Immature natural killer cell (primary cell): Measurements from ENCODE around the gene COPS4. TPM values are rescaled to one million over a fixed set of nuclear protein-coding genes. Genes with fewer than 3 reads are reported as not detected.
A peak's percentile ranks its signal among the peaks of the same experiment; 100 is the strongest.
"Not testable (repeated sequence)": the region's sequence is repeated elsewhere in the genome, so short reads cannot be mapped to it uniquely, and the experiment has no call there.

Experiments
- DNase-seq, 3 donors: peaks; one replicate each; pipeline ENCODE4 v3.0.0; 2022; ENCODE audit warnings: mixed read lengths in 1 of 3
- H3K27ac Mint-ChIP-seq, 6 donors: one replicate each; pipeline ENCODE4 v1.8.0; 2020; ENCODE audit warnings: mixed read lengths in 6 of 6, mild to moderate bottlenecking in 5 of 6, inconsistent platforms in 4 of 6, moderate library complexity in 3 of 6
- H3K27me3 Mint-ChIP-seq, 3 donors: one replicate each; pipeline ENCODE4 v1.8.0; 2020 to 2021; ENCODE audit warnings: low read depth in 3 of 3, mild to moderate bottlenecking in 3 of 3, mixed read lengths in 3 of 3, moderate library complexity in 3 of 3, inconsistent platforms in 1 of 3
- H3K36me3 Mint-ChIP-seq, 3 donors: one replicate each; pipeline ENCODE4 v1.8.0; 2020; ENCODE audit warnings: mixed read lengths in 3 of 3, inconsistent platforms in 2 of 3, mild to moderate bottlenecking in 2 of 3
- H3K4me1 Mint-ChIP-seq, 2 donors: one replicate each; pipeline ENCODE4 v1.8.0; 2020; ENCODE audit warnings: inconsistent platforms in 2 of 2, mild to moderate bottlenecking in 2 of 2, mixed read lengths in 2 of 2, moderate library complexity in 1 of 2
- H3K4me3 Mint-ChIP-seq, 5 donors: one replicate each; pipeline ENCODE4 v1.8.0; 2020; ENCODE audit warnings: mild to moderate bottlenecking in 5 of 5, mixed read lengths in 5 of 5, inconsistent platforms in 3 of 5, moderate library complexity in 3 of 5
- H3K9me3 Mint-ChIP-seq, 6 donors: one replicate each; pipeline ENCODE4 v1.8.0; 2020; ENCODE audit warnings: mild to moderate bottlenecking in 6 of 6, mixed read lengths in 6 of 6, inconsistent platforms in 4 of 6, moderate library complexity in 3 of 6
- polyA plus RNA-seq, 3 donors: library from polyadenylated mRNA; unstranded; fragments of 300-500 nt; fragmentation: Illumina TruSeq; gene quantifications; one replicate each; pipeline ENCODE4 v1.2.3, GENCODE V29; 2021

Gene COPS4
- polyA plus RNA-seq, 3 donors from 2014 or later: 61.0 to 90.6 (median 71.1) TPM

DNA sequence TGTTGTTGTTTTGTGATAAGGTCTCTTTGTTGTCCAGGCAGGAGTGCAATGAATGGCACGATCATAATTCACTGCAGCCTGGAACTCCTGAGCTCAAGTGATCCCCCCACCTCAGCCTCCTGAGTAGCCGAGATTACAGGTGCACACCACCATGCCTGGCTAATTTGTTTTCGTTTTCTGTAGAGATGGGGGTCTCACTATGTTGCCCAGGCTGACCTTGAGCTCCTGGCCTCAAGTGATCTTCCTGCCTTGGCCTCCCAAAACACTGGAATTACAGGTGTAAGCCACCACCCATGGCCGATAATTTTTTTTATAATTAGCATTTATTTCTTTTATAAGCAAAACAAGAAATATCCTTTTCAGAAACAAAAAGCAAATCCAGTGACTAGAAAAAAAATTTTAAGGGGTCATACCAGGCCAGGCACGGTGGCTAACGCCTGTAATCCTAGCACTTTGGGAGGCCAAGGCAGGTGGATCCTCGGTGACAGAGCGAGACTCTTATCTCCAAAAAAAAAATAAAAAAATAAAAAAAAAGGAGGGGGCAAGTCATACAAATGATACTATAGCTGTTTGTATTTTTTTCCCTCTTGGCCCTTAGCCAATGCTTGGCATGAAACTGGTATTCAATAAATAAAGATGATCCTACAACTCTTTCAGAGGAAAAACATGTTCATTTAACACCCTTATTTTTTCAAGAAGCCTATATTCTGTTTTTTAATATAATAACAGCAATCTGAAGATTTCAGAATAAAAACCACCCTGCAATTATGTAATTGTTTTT, 76.2 kb downstream of the COPS4 start:
- H3K4me1 Mint-ChIP-seq: peaks cover 45 to 62% of the 10 kb centered on the region in 2 donors
- H3K4me3 Mint-ChIP-seq: peak overlapping the region; percentile 95 to 100 (median 98)
- DNase-seq: no peak
- H3K9me3 Mint-ChIP-seq: no peaks in the 10 kb centered on the region
- peaks cover 13 to 53% (median 47%) of the 10 kb centered on the region in 3 donors for H3K27me3 Mint-ChIP-seq
- peaks cover 40 to 60% (median 43%) of the 10 kb centered on the region in 3 donors for H3K36me3 Mint-ChIP-seq
- H3K27ac Mint-ChIP-seq: peak overlapping the region; percentile 88 to 98 (median 98)

DNA sequence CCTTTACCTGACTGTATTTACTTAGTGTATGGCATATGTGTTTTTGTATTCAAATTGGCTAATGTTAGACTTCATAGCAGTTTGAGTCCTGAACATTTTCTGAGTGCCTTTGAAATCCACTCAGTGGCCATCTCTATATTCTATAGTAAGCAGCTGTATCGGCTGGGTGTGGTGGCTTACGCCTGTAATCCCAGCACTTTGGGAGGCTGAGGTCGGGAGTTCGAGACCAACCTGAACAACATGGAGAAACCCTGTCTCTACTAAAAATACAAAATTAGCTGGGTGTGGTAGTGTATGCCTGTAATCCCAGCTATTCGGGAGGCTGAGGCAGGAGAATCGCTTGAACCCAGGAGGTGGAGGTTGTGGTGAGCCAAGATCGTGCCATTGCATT, 76.8 kb downstream of the COPS4 start:
- Mint-ChIP-seq H3K27ac (peak overlapping the region; percentile 88 to 98 (median 96)), H3K36me3 (peaks cover 37 to 54% (median 40%) of the 10 kb centered on the region in 3 donors), H3K27me3 (peaks cover 13 to 52% (median 42%) of the 10 kb centered on the region in 3 donors), H3K4me1 (peaks cover 41 to 59% of the 10 kb centered on the region in 2 donors), H3K4me3 (peak overlapping the region; percentile 95 to 100 (median 98))
- not testable (repeated sequence) for H3K9me3 Mint-ChIP-seq, DNase-seq

DNA sequence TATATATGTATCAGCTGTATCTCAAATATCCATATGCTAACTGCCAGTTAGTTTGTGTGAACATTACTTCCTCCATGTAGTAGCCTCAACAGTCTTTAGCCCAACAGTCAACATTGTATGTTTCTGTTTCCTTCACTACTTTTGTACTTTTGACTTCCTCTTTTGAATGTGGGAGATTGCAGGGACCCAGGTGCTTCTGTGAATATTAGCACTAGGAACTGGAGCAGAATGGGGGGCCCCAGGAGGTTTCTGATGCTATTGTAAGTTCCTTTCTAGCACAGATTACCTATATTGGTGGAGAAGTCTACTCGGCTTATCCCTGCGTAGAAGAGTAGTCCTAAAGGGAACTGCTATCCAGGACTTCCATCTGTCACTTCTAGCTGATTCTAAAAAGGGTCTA, 77.2 kb downstream of the COPS4 start:
- peaks cover 38 to 54% of the 10 kb centered on the region in 2 donors for H3K4me1 Mint-ChIP-seq
- H3K36me3 Mint-ChIP-seq: peaks cover 36 to 51% (median 40%) of the 10 kb centered on the region in 3 donors

DNA sequence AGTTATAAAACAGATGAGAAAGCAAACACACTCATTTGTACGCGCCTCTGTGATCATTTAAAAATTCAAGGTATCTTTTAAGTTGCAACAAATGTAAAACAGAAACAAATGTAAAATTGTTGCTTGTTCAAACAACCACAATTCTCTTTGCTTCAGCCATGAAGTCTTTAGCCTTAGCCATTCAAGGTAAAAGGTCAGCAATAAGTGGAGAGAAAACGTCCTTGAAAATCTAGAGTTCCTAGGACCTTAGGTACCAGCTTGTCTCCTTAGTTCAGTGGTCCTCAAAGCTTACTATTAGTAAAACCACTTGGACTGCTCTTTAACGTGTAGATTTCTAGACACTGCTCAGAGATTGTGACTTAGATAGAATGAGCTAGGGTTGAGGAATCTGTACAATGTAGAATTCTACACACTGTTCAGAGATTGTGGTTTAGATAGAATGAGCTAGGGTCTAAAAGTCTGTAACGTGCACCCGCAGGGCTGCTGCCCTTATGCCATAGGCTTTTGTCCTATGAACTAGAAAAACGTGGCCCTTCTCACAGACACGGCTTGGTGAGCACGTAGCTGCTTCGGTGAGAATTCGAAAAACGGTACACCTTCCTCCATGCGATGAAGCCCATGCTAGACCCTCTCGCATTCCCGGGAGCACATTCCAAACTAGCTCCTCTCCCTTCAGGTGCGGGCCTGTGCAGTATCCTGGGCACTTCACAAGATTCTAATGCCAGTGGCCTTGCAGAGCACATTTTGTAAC, 77.9 kb downstream of the COPS4 start:
- Mint-ChIP-seq H3K4me3 (peak overlapping the region; percentile 97 to 100 (median 100)), H3K27me3 (peaks cover 7 to 41% (median 31%) of the 10 kb centered on the region in 3 donors), H3K36me3 (peaks cover 36 to 51% (median 40%) of the 10 kb centered on the region in 3 donors), H3K27ac (peak overlapping the region; percentile 88 to 98 (median 97)), H3K4me1 (peaks cover 37 to 48% of the 10 kb centered on the region in 2 donors), H3K9me3 (no peaks in the 10 kb centered on the region)
- peak in 1 of 3 donors; percentile 39 for DNase-seq

More for the DNA sequence above, 77.2 kb downstream of the COPS4 start:
- DNase-seq: no peak
- peak overlapping the region; percentile 97 to 100 (median 100) for H3K4me3 Mint-ChIP-seq
- H3K27ac Mint-ChIP-seq: peak overlapping the region; percentile 88 to 98 (median 97)
- H3K27me3 Mint-ChIP-seq: peaks cover 9 to 47% (median 37%) of the 10 kb centered on the region in 3 donors
- H3K9me3 Mint-ChIP-seq: no peaks in the 10 kb centered on the region

DNA sequence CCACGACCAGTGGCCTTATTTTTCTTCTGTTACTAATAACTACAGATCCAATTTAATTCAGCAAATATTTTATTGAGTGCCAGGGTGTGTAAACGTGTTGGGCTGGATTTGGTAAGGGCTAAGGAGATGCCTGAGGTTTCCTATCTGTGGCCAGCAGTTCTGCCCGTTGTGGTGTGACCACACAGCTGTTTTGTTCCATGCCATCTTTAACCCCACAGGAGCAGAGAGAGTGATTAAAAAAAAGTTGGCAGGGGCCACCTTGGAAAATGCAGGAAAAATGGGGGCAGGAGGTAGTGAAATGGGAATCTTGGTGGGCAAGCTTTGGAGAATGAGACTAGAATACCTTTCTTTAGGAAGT, 78.4 kb downstream of the COPS4 start:
- Mint-ChIP-seq H3K4me3 (peak overlapping the region; percentile 97 to 100 (median 100)), H3K36me3 (peaks cover 32 to 46% (median 36%) of the 10 kb centered on the region in 3 donors), H3K27me3 (peaks cover 7 to 37% (median 27%) of the 10 kb centered on the region in 3 donors), H3K4me1 (peaks cover 32 to 42% of the 10 kb centered on the region in 2 donors), H3K27ac (peak overlapping the region; percentile 88 to 98 (median 97)), H3K9me3 (no peaks in the 10 kb centered on the region)
- DNase-seq: peak; percentile 49 to 58 (median 55)

DNA sequence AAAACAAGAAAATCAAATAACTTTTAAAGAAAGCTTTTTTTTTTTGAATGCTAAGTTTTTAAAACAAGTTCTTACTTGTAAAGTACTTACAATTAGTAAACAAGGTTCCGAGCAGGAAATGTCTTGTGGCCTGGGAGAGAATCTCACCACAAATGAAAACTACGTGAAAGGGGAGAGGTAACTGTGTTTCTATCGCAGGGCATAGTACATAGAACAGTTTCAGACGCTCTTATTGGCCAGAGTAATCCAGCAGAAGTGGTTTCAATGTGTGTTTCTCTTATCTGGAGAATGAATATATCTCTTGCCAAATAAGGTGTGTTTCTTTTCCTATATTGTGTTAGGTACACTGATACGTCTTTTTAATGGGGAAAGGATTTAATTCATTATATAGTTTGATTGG, 79.6 kb downstream of the COPS4 start, which contains the start of gene PLAC8:
Gene PLAC8, minus strand, starts transcription at position 154 of the 400 bp plus-strand sequence. CDS start 6,808 bp downstream, outside the sequence.
- Mint-ChIP-seq H3K4me1 (peaks cover 28 to 42% of the 10 kb centered on the region in 2 donors), H3K27ac (peak within 1 kb of the TSS; percentile 88 to 99 (median 97)), H3K36me3 (peaks cover 21 to 39% (median 25%) of the 10 kb centered on the region in 3 donors), H3K27me3 (peaks cover 7 to 25% (median 15%) of the 10 kb centered on the region in 3 donors), H3K9me3 (no peaks in the 10 kb centered on the region), H3K4me3 (peak within 1 kb of the TSS; percentile 97 to 100 (median 100))
- DNase-seq: peak; percentile 76 to 81 (median 80)

DNA sequence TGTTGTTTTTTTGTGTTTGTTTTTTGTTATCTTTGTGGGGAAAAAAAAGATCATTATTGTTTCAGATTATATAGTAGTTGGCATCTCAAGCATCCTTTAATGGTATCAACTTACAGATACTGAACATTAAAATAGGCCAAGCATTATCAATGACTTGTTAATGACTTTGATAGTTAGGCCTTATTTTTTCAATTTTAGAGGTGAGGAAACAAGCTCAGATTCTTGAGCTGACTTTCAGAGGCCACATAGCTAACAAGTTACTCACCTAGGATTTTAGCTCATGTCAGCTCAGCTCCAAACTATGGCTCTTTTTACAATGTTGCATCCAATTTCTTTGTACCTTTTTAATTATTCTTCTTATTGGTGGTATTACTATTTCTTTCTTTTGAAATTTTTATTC, 80.0 kb downstream of the COPS4 start:
- Mint-ChIP-seq H3K27me3 (peaks cover 7 to 22% (median 15%) of the 10 kb centered on the region in 3 donors), H3K9me3 (no peaks in the 10 kb centered on the region), H3K36me3 (peaks cover 21 to 37% (median 25%) of the 10 kb centered on the region in 3 donors), H3K4me1 (peaks cover 28 to 42% of the 10 kb centered on the region in 2 donors), H3K27ac (peak overlapping the region; percentile 88 to 99 (median 94)), H3K4me3 (peak overlapping the region; percentile 97 to 100 (median 100))
- DNase-seq: no peak

DNA sequence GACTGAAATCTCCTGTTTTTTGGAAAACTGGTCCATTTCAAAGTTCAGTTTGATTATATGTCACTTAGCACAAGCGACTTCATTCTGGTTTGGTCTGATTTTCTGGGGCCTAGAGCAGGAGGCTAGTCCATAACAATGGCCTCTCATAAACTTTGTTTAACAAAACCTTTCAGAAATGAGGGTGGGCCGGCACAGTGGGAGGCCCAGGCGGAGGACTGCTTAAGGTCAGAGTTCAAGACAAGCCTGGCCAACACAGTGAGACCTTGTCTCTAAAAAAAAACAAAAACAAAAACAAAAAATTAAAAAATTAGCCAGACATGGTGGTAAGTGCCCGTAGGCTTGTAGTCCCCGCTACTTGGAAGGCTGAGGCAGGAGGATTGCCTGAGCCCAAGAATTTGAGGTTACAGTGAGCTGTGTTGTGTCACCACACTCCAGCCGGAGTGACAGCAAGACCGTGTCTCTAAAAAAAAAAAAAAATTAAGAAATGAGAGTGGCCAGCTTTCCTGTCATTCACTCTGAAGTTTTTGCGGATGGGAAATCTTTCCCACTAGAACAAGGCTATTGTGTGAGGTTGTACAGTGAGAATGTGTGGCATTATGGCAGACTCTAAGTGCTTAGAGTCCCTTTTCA, 80.8 kb downstream of the COPS4 start:
- H3K4me1 Mint-ChIP-seq: peaks cover 22 to 38% of the 10 kb centered on the region in 2 donors
- no peak for DNase-seq
- H3K9me3 Mint-ChIP-seq: no peaks in the 10 kb centered on the region
- peak overlapping the region; percentile 97 to 100 (median 100) for H3K4me3 Mint-ChIP-seq
- peak overlapping the region; percentile 88 to 99 (median 94) for H3K27ac Mint-ChIP-seq
- peaks cover 14 to 30% (median 18%) of the 10 kb centered on the region in 3 donors for H3K36me3 Mint-ChIP-seq
- peaks cover 3 to 15% (median 7%) of the 10 kb centered on the region in 3 donors for H3K27me3 Mint-ChIP-seq

DNA sequence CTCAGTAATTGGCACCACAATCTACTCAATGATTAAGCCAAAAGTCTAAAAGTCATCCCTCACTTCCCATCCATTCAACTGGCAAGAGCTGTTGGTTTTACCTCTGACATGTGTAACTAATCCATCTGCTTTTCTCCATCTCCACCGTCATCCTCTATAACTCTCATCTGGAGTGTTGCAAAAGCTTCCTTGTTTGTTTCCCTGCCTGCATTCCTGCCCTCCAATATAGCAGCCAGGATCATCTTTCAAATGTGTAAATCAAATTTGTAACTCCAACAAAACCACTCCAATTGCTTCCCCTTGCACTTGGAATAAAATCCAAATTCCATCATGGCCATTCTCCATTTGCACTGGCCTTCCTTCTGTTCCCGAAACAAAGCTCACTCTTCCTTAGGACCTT, 83.9 kb downstream of the COPS4 start:
- Mint-ChIP-seq H3K27ac (peak overlapping the region in 1 of 6 donors; percentile 0), H3K4me3 (peak overlapping the region in 1 of 5 donors; percentile 8), H3K9me3 (no peaks in the 10 kb centered on the region), H3K27me3 (peaks cover 0 to 4% (median 0%) of the 10 kb centered on the region in 3 donors), H3K36me3 (peaks cover 0 to 7% (median 0%) of the 10 kb centered on the region in 3 donors), H3K4me1 (peaks cover 25 to 35% of the 10 kb centered on the region in 2 donors)
- DNase-seq: no peak

DNA sequence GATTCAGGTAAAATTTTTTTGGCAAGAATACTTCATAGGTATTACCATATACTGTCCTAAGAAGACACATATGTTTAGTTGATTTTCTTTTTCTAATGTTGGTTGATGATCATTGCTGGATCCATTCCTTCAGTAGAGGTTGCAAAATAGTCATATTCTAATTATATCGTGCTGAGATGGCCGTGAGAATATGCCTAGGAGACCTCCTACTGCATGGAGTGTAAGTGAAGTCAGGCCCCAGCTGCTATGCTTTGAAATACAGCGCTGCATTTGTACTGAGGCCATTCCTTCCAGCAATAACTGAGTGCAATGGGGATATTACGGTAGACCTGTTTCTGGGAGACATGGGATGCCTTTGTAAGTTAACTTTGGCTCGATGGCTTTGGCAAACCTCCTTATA, 86.3 kb downstream of the COPS4 start:
- H3K36me3 Mint-ChIP-seq: peaks cover 0 to 4% (median 0%) of the 10 kb centered on the region in 3 donors
- H3K9me3 Mint-ChIP-seq: no peaks in the 10 kb centered on the region
- peaks cover 26 to 36% of the 10 kb centered on the region in 2 donors for H3K4me1 Mint-ChIP-seq
- H3K4me3 Mint-ChIP-seq: no peak overlapping the region
- H3K27me3 Mint-ChIP-seq: peaks cover 6 to 12% (median 8%) of the 10 kb centered on the region in 3 donors
- no peak overlapping the region for H3K27ac Mint-ChIP-seq
- DNase-seq: no peak

DNA sequence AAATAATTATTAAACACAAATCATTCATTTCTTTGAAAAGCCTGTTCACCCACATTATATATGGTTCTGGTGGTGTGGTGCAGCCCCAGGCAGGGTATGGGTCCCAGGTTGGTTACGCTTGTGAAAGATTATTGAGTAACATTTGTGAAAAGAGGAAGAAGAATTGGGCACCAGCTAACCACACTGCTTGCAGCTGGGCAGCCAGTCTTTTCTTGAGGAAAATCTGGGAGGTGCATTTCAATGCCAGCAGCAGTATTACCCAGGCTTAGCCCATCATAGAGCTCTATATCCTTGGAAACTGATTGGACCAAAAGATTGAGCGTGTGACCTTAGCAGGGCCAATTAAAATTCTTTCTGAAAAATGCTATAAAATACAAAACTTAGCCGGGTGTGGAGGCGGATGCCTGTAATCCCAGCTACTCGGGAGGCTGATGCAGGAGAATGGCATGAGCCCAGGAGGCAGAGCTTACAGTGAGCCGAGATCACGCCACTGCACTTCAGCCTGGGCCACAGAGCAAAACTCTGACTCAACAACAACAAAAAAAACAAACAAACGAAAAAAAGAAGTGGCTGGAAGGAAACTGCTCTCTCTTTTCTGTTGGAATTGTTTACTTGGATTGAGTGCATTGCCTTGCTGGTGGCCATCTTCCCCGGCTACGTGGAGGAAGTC, 89.3 kb downstream of the COPS4 start:
- peak overlapping the region; percentile 40 to 70 (median 56) for H3K4me3 Mint-ChIP-seq
- H3K36me3 Mint-ChIP-seq: no peaks in the 10 kb centered on the region
- H3K4me1 Mint-ChIP-seq: peaks cover 36 to 41% of the 10 kb centered on the region in 2 donors
- DNase-seq: no peak
- peaks cover 6 to 13% (median 8%) of the 10 kb centered on the region in 3 donors for H3K27me3 Mint-ChIP-seq
- peak overlapping the region; percentile 18 to 84 (median 74) for H3K27ac Mint-ChIP-seq
- H3K9me3 Mint-ChIP-seq: no peaks in the 10 kb centered on the region
